Testis (tissue), 3 donors: ENCODE measurements around the gene CD81. TPM values are rescaled to one million over a fixed set of nuclear protein-coding genes. Genes with fewer than 3 reads are reported as not detected.

Source experiments
- DNase-seq: peaks from one replicate; pipeline ENCODE4 v3.0.0-alpha.2; 2019
- H3K27ac ChIP-seq, 2 donors: fragments of 200-600 bp; sonication (generic); one replicate each; pipeline ENCODE4 v1.5.1; 2019
- H3K27me3 ChIP-seq: fragments of 200-600 bp; sonication (generic); one replicate; pipeline ENCODE4 v1.5.1; 2019
- H3K36me3 ChIP-seq: fragments of 200-600 bp; sonication (generic); one replicate; pipeline ENCODE4 v1.5.1; 2017; ENCODE audit warnings: low read depth; ENCODE audit errors: missing control alignments
- H3K4me1 ChIP-seq: fragments of 200-600 bp; sonication (generic); one replicate; pipeline ENCODE4 v1.5.1; 2019
- H3K4me3 ChIP-seq, 2 donors: fragments of 200-600 bp; sonication (generic); one replicate each; pipeline ENCODE4 v1.5.1; 2017 to 2019
- H3K9me3 ChIP-seq: fragments of 200-600 bp; sonication (generic); one replicate; pipeline ENCODE4 v1.5.1; 2017
- POLR2A ChIP-seq: fragments of 450-650 bp; IDR thresholded peaks from one replicate; pipeline ENCODE4 v1.6.1; 2017; ENCODE audit warnings: antibody characterized with exemption, mild to moderate bottlenecking, moderate library complexity
- WGBS, 2 donors: methylation state at CpG; one replicate each; pipeline ENCODE4 v1.1.5; 2018; 5-methylcytosine and 5-hydroxymethylcytosine counted together
- intact Hi-C: fragments of 100-400 bp; cut with DNase I; formaldehyde crosslinking; loops from one replicate; pipeline ENCODE4 v1.15.1; 2023; ENCODE audit warnings: low total_unique reads
- polyA plus RNA-seq: library from polyadenylated mRNA; stranded (reverse); fragments of 350-450 nt; fragmentation: Illumina TruSeq; extraction: RNeasy Lipid Tissue Mini Kit (QIAGEN cat#74804); gene quantifications from one replicate; pipeline ENCODE4 v1.2.3, GENCODE V29; 2014; ENCODE audit warnings: low read depth, low replicate concordance; ENCODE audit not compliant: insufficient read depth
- total RNA-seq, 2 donors: library from RNA; depleted of rRNA; stranded (reverse); fragments of >200 nt; gene quantifications; one replicate each; pipeline ENCODE4 v1.2.3, GENCODE V29; 2016
- TF ChIP-seq, protein P1 (sequence below), 3 experiments: fragments of 450-650 bp in 2 of 3; fragments of 200-600 bp in 1 of 3; sonication (generic) in 1 of 3; IDR thresholded peaks; one replicate each; pipeline ENCODE4 v1.5.1; 2016 to 2019; ENCODE audit warnings: antibody characterized with exemption in 3 of 3, mild to moderate bottlenecking in 2 of 3, moderate library complexity in 1 of 3

CD81 gene
- total and polyA plus RNA-seq, 3 donors from 2014 or later: 541 to 829 (median 665) TPM

DNA sequence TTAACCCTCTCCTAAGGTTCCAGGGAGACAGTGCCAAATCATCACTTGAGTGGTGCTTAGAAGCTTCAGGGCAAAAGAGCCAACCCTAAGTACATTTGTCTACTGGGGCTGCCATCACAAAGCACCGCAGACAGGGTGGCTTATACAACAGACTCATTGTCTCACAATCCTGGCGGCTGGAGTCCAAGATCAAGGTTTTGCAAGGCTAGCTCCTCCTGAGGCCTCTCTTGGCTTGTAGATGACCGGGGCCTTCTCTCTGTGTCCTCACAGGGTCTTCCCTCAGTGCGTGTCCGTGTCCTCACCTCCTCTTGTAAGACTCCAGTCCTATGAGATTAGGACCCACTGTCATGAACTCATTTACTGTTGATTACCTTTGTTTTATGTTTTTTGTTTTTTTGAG lies 34.1 kb upstream of the CD81 start:
- no peaks in the 10 kb centered on the region for H3K9me3 ChIP-seq
- no peaks in the 10 kb centered on the region for H3K36me3 ChIP-seq
- H3K4me1 ChIP-seq: peaks cover 3% of the 10 kb centered on the region
- H3K4me3 ChIP-seq: no peak overlapping the region
- no peak overlapping the region for H3K27ac ChIP-seq
- DNase-seq: peak; percentile 76
- intact Hi-C loops: no loop called here
- no peak for TF ChIP-seq POLR2A
- TF ChIP-seq, protein P1, sequence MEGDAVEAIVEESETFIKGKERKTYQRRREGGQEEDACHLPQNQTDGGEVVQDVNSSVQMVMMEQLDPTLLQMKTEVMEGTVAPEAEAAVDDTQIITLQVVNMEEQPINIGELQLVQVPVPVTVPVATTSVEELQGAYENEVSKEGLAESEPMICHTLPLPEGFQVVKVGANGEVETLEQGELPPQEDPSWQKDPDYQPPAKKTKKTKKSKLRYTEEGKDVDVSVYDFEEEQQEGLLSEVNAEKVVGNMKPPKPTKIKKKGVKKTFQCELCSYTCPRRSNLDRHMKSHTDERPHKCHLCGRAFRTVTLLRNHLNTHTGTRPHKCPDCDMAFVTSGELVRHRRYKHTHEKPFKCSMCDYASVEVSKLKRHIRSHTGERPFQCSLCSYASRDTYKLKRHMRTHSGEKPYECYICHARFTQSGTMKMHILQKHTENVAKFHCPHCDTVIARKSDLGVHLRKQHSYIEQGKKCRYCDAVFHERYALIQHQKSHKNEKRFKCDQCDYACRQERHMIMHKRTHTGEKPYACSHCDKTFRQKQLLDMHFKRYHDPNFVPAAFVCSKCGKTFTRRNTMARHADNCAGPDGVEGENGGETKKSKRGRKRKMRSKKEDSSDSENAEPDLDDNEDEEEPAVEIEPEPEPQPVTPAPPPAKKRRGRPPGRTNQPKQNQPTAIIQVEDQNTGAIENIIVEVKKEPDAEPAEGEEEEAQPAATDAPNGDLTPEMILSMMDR (IDR thresholded peaks at IDR 0.05): no peak
- WGBS, 2 donors: 52 to 71% methylated on average over 5 of the region's 5 CpGs
- H3K27me3 ChIP-seq: no peaks in the 10 kb centered on the region

DNA sequence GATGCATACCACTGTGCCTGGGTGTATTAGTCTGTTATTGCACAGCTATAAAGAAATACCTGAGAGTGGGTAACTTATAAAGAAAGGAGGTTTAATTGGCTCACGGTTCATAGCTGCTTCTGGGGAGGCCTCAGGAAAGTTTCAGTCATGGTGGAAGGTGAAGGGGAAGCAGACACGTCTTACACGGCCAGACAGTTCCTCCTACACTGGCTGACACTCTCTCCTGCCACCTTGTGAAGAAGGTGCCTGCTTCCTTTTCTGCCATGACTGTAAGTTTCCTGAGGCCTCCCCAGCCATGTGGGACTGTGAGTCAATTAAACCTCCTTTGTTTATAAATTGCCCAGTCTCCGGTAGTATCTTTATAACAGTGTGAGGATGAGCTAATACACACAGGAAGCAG lies 33.6 kb upstream of the CD81 start:
- no peak for DNase-seq
- intact Hi-C loops: no loop called here

DNA sequence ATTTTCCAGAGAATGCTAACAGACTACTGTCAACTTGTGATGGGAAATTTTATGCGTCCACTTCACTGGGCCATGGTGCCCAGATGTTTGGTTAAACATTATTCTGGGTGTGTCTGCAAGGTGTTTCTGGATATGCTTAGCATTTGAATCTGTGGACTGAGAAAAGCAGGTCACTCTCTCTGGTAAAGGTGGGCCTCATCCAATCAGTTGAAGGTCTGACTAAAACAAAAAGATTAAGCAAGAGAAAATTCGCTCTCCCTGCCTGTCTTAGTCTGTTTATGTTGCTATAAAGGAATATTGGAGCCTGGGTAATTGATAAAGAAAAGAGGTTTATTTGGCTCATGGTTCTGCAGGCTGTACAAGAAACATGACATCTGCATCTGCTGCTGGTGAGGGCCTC lies 32.1 kb upstream of the CD81 start:
- Histone ChIP-seq H3K4me1 (peaks cover 3% of the 10 kb centered on the region), H3K4me3 (no peak overlapping the region), H3K36me3 (no peaks in the 10 kb centered on the region), H3K27me3 (no peaks in the 10 kb centered on the region), H3K27ac (no peak overlapping the region), H3K9me3 (no peaks in the 10 kb centered on the region)
- intact Hi-C loops: no loop called here
- 95 to 98% methylated on average over 2 of the region's 2 CpGs for WGBS, 2 donors
- TF ChIP-seq POLR2A: no peak
- TF ChIP-seq, protein P1 (IDR thresholded peaks at IDR 0.05): no peak
- no peak for DNase-seq

More for the DNA sequence above, 33.6 kb upstream of the CD81 start:
- WGBS, 2 donors: 86% methylated on average over 4 of the region's 4 CpGs
- TF ChIP-seq POLR2A: no peak
- TF ChIP-seq, protein P1 (IDR thresholded peaks at IDR 0.05): no peak
- H3K4me1 ChIP-seq: peaks cover 3% of the 10 kb centered on the region
- no peaks in the 10 kb centered on the region for H3K9me3 ChIP-seq
- H3K27me3 ChIP-seq: no peaks in the 10 kb centered on the region
- no peak overlapping the region for H3K4me3 ChIP-seq
- H3K36me3 ChIP-seq: no peaks in the 10 kb centered on the region
- H3K27ac ChIP-seq: no peak overlapping the region

DNA sequence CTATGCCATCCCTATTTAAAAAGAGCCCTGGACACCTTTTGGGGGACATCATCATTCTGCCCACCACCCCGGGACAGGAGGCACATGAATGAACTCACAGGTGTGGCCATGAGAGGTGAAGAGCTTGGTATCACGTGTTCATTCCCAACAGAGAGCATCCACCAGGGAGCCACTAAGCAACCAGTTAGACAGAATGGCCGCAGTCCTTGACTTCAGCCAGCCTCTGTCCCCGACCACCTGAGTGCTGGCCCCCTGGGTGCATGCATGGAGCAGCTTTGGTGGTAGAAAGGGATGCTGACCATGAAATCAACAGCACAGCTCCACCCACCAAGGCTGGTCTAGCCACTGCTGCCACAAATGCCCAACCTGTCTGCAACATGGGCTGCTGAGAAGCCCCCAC lies 31.1 kb upstream of the CD81 start:
- 96 to 98% methylated on average over 3 to 4 of the region's 4 CpGs for WGBS, 2 donors

More for the DNA sequence above, 31.1 kb upstream of the CD81 start:
- H3K4me3 ChIP-seq: no peak overlapping the region
- no peak overlapping the region for H3K27ac ChIP-seq
- no peaks in the 10 kb centered on the region for H3K27me3 ChIP-seq
- TF ChIP-seq POLR2A: no peak
- TF ChIP-seq, protein P1 (IDR thresholded peaks at IDR 0.05): no peak
- intact Hi-C loops: no loop called here
- peaks cover 3% of the 10 kb centered on the region for H3K4me1 ChIP-seq
- no peaks in the 10 kb centered on the region for H3K9me3 ChIP-seq
- DNase-seq: no peak
- H3K36me3 ChIP-seq: no peaks in the 10 kb centered on the region
